Suprapubic skin (tissue), 4 donors: ENCODE results near the gene TRAPPC1. TPM values are rescaled to one million over a fixed set of nuclear protein-coding genes. Genes with fewer than 3 reads are reported as not detected.
A peak's percentile ranks its signal among the peaks of the same experiment; 100 is the strongest.

Experiments used
- DNase-seq, 2 donors: peaks; one replicate each; pipeline ENCODE4 v3.0.0-alpha.2; 2019; ENCODE audit warnings: low spot score in 2 of 2
- H3K27ac ChIP-seq: fragments of 200-600 bp; sonication (generic); one replicate; pipeline ENCODE4 v1.5.1; 2019
- H3K27me3 ChIP-seq: fragments of 200-600 bp; sonication (generic); one replicate; pipeline ENCODE4 v1.5.1; 2019
- H3K36me3 ChIP-seq: fragments of 200-600 bp; sonication (generic); one replicate; pipeline ENCODE4 v1.5.1; 2019
- H3K4me1 ChIP-seq: fragments of 200-600 bp; sonication (generic); one replicate; pipeline ENCODE4 v1.5.1; 2019
- H3K4me3 ChIP-seq: fragments of 200-600 bp; sonication (generic); one replicate; pipeline ENCODE4 v1.5.1; 2019; ENCODE audit warnings: mild to moderate bottlenecking
- H3K9me3 ChIP-seq: fragments of 200-600 bp; sonication (generic); one replicate; pipeline ENCODE4 v1.5.1; 2019
- POLR2A ChIP-seq, 2 donors: fragments of 450-650 bp; IDR thresholded peaks; one replicate each; pipeline ENCODE4 v1.6.1; 2017; ENCODE audit warnings: antibody characterized with exemption in 2 of 2, mild to moderate bottlenecking in 2 of 2, moderate library complexity in 2 of 2
- POLR2AphosphoS5 ChIP-seq, 3 donors: sonication (generic); formaldehyde crosslinking; IDR thresholded peaks; one replicate each; pipeline ENCODE4 v1.6.1; 2017; ENCODE audit warnings: antibody characterized with exemption in 3 of 3
- WGBS: methylation state at CpG from one replicate; pipeline ENCODE4 v1.1.5; 2018; 5-methylcytosine and 5-hydroxymethylcytosine counted together
- total RNA-seq, 4 donors: library from RNA; depleted of rRNA; stranded (reverse); fragments of >200 nt; gene quantifications; one replicate each; pipeline ENCODE4 v1.1.0, GENCODE V29; 2016
- TF ChIP-seq, protein P1 (sequence below), 2 donors: fragments of 200-600 bp in 1 of 2; fragments of 450-650 bp in 1 of 2; sonication (generic) in 1 of 2; IDR thresholded peaks; one replicate each; pipeline ENCODE4 v1.5.1; 2016 to 2019; ENCODE audit warnings: antibody characterized with exemption in 2 of 2, mild to moderate bottlenecking in 1 of 2, moderate library complexity in 1 of 2

TRAPPC1 gene
- total RNA-seq, 4 donors from 2014 or later, result 39.4 to 64.1 (median 46.2) TPM

DNA sequence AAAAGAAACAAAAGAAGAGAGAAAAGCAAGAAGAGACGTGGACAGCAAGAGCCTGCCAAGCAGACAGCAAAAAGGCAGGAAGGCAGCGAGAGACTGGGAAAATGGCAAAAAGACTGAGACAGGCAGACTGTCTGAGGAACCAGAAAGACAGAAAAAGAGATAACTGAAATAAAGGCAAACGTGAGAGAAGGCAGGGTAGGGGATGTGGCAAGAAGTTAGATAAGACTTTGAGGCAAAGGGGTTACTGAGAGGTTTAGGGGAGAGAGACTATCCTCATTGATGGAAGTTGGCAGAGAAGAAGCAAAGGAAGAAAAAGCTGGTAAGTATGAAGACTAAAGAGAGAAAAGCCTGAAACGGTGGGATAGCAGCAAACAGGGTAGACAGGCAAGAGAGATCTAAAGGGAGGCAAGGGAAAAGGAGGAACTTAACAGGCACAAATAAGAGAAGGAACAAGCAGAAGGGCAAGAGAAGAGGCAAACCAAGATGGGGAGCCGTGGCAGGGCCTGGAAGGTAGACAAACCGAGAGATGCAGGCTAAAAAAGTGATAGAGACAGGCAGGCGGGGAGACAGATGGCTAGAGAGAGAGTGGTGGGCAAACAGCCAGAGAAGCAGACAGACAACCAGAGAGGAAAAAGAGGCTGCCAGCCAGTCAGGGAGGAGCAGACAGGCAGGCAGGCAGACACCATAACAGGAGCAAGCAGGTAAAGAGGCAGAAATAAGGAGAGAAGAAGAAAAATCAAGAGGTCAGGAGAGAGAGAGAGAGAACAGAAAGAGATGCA, 50.3 kb downstream of the TRAPPC1 start:
- Histone ChIP-seq H3K36me3 (peaks cover 19% of the 10 kb centered on the region), H3K27me3 (no peaks in the 10 kb centered on the region), H3K27ac (no peak overlapping the region), H3K4me3 (no peak overlapping the region), H3K9me3 (no peaks in the 10 kb centered on the region), H3K4me1 (peaks cover 37% of the 10 kb centered on the region)
- peak in 1 of 2 donors; percentile 66 for DNase-seq
- TF ChIP-seq POLR2AphosphoS5 (IDR thresholded peaks at IDR 0.05), result no peak
- no peak for TF ChIP-seq POLR2A (IDR thresholded peaks at IDR 0.05)
- TF ChIP-seq, protein P1, sequence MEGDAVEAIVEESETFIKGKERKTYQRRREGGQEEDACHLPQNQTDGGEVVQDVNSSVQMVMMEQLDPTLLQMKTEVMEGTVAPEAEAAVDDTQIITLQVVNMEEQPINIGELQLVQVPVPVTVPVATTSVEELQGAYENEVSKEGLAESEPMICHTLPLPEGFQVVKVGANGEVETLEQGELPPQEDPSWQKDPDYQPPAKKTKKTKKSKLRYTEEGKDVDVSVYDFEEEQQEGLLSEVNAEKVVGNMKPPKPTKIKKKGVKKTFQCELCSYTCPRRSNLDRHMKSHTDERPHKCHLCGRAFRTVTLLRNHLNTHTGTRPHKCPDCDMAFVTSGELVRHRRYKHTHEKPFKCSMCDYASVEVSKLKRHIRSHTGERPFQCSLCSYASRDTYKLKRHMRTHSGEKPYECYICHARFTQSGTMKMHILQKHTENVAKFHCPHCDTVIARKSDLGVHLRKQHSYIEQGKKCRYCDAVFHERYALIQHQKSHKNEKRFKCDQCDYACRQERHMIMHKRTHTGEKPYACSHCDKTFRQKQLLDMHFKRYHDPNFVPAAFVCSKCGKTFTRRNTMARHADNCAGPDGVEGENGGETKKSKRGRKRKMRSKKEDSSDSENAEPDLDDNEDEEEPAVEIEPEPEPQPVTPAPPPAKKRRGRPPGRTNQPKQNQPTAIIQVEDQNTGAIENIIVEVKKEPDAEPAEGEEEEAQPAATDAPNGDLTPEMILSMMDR (IDR thresholded peaks at IDR 0.05), result no peak
- WGBS, result 41% methylated on average over 7 of the region's 7 CpGs

Other genes starting within 250 kb of the TRAPPC1 start
- 10 to 100 TPM; 37.2 to 77.2 (median 65.2) TPM for gene TP53, start 244.5 kb downstream of the TRAPPC1 start, total RNA-seq
- gene WRAP53, start 243.5 kb downstream of the TRAPPC1 start, total RNA-seq, result 1 to 10 TPM; 3.9 to 7.6 (median 5.5) TPM
- gene EFNB3, start 226.7 kb downstream of the TRAPPC1 start, total RNA-seq, result 1 to 10 TPM; 6.2 to 9.2 (median 9.0) TPM
- gene DNAH2, start 214.2 kb downstream of the TRAPPC1 start, total RNA-seq, result under 1 TPM in 2 of 4 donors, not detected in 2; 0.08 to 0.19 TPM
- gene KDM6B, start 97.7 kb downstream of the TRAPPC1 start, total RNA-seq, result 10 to 100 TPM; 21.4 to 31.0 (median 26.7) TPM
- gene TMEM88, start 76.9 kb downstream of the TRAPPC1 start, total RNA-seq, result 1 to 10 TPM; 4.2 to 7.6 (median 5.1) TPM
- gene NAA38, start 74.4 kb downstream of the TRAPPC1 start, total RNA-seq, result 10 to 100 TPM; 46.2 to 90.6 (median 47.6) TPM
- 10 to 100 TPM in 1 of 4 donors, 1 to 10 TPM in 3; 7.1 to 10.8 (median 9.8) TPM for gene CYB5D1, start 73.9 kb downstream of the TRAPPC1 start, total RNA-seq
- gene CHD3, start 43.2 kb downstream of the TRAPPC1 start, total RNA-seq, result 10 to 100 TPM; 42.1 to 76.0 (median 67.7) TPM
- gene RNF227, start 15.7 kb downstream of the TRAPPC1 start, total RNA-seq, result 10 to 100 TPM; 51.1 to 66.3 (median 57.3) TPM
- gene KCNAB3, start 2.1 kb downstream of the TRAPPC1 start, total RNA-seq, result 1 to 10 TPM in 3 of 4 donors, not detected in 1; 1.9 to 7.5 (median 2.4) TPM
- 10 to 100 TPM; 23.7 to 57.0 (median 30.8) TPM for gene CNTROB, start 260 bp upstream of the TRAPPC1 start, total RNA-seq
- not detected for gene GUCY2D, start 70.7 kb upstream of the TRAPPC1 start, total RNA-seq
- 100 to 1,000 TPM in 1 of 4 donors, 10 to 100 TPM in 3; 44.8 to 156 (median 78.1) TPM for gene ALOX15B, start 107.1 kb upstream of the TRAPPC1 start, total RNA-seq
- gene ALOX12B, start 155.8 kb upstream of the TRAPPC1 start, total RNA-seq, result 100 to 1,000 TPM in 3 of 4 donors, 10 to 100 TPM in 1; 91.4 to 150 (median 119) TPM
- 10 to 100 TPM; 44.5 to 95.3 (median 69.9) TPM for gene ALOXE3, start 186.6 kb upstream of the TRAPPC1 start, total RNA-seq
- not detected for gene HES7, start 192.2 kb upstream of the TRAPPC1 start, total RNA-seq
- gene PER1, start 220.5 kb upstream of the TRAPPC1 start, total RNA-seq, result 100 to 1,000 TPM; 272 to 655 (median 330) TPM
- 10 to 100 TPM; 41.2 to 64.3 (median 52.8) TPM for gene VAMP2, start 231.0 kb upstream of the TRAPPC1 start, total RNA-seq
- gene TMEM107, start 244.4 kb upstream of the TRAPPC1 start, total RNA-seq, result 10 to 100 TPM; 13.7 to 21.4 (median 19.4) TPM